Heart left ventricle (tissue), 13 donors: ENCODE measurements around the gene LCN1.

Experiments used
- CTCF ChIP-seq, 12 donors: fragments of 200-600 bp; sonication (generic) in 4 of 12; IDR thresholded peaks; one replicate each; pipeline versions ENCODE4 v1.5.0 to v1.8.0; 2018 to 2022; ENCODE audit warnings: antibody characterized with exemption in 12 of 12, mild to moderate bottlenecking in 5 of 12
- POLR2A ChIP-seq, 2 donors: fragments of 450-650 bp; IDR thresholded peaks; one replicate each; pipeline ENCODE4 v1.6.1; 2017; ENCODE audit warnings: antibody characterized with exemption in 2 of 2, mild to moderate bottlenecking in 2 of 2, moderate library complexity in 2 of 2
- donor health status: ischemic (EF 13 %, LVEDD 7.1; RV severe dilation, severe dysfunction).
- donor health status: DM: no; HTN: yes; CAD: no.
- donor health status: DM: no; HTN: no; CAD: no.
- donor health status: ischemic (EF 25% LVEDD 6.9; RV normal size, moderate dysfunction).
- donor health status: ischemic (EF 25% LVEDD 5.7; RV mildly dilated, moderate dysfunction).
- donor health status: ischemic (EF 35%, LVEDD 5.7; RV mildly dilated, moderate dysfunction).
- donor health status: nonischemic (EF 11% LVEDD 7.7; RV severe dilation, severe dysfunction).
- donor health status: DM: yes; HTN: yes; CAD: no.
- donor health status: PGD.
- donor health status: ischemic (EF 29% LVEDD 5.4; RV normal size, mild dysfunction).
- donor health status: nonischemic (EF 23%, LVEDD 6.1; RV moderate dilation, normal function).

- TF ChIP-seq CTCF (IDR thresholded peaks at IDR 0.05) (no peak), POLR2A (IDR thresholded peaks at IDR 0.05) (no peak)
Measured at GRCh38 chr9:135523521-135524129, 2.4 kb downstream of the LCN1 start.
